Mammary epithelial cell (primary cell): ENCODE results near the gene SPAG6.

ENCODE experiments used
- CTCF ChIP-seq, 2 donors: IDR thresholded peaks in 1 of 2; conservative IDR thresholded peaks in 1 of 2; 2 replicates each; pipeline ENCODE4 v1.5.1; 2011 to 2012; ENCODE audit warnings: inconsistent platforms in 2 of 2, low read length in 2 of 2, mild to moderate bottlenecking in 2 of 2, control low read depth in 1 of 2, low read depth in 1 of 2; ENCODE audit not compliant: insufficient read depth in 1 of 2; ENCODE audit errors: extremely low read depth in 1 of 2
- EZH2 ChIP-seq: IDR thresholded peaks from 2 replicates; pipeline ENCODE4 v1.6.1; 2012; ENCODE audit warnings: low read length, inconsistent platforms, borderline replicate concordance

GRCh38 chr10:22318772-22319171 is 26.5 kb upstream of the SPAG6 start:
- TF ChIP-seq CTCF (conservative IDR thresholded peaks at IDR 0.05 in 1 of 2, IDR thresholded peaks at IDR 0.05 in 1 of 2; ENCODE audit: extremely low read depth in 1 of 2, insufficient read depth in 1 of 2, low read depth in 1 of 2, low read length in 2 of 2) = no peak
- no peak for TF ChIP-seq EZH2
